Measurements from ENCODE around the gene TBPL2.

TBPL2 gene

DNA sequence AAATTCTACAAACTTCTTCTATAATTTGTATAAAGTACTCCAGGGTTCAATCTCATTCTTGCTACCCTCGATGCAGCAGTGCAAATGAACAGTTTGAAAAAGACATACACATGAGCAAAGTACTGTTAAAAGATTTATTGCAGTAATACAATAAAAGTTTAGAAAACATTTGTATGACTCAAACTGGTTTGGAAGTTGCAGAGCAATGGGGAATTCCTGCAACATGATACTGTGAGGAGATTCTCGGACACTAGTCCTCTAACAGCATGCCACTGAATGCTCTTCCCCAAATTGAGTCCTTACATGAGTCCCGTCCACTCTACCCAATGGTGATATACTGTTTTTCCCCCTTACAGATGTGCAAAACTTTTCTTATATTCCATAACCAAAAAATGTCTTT, 74.1 kb downstream of the TBPL2 start:
- no peak for DNase-seq
